RWPE2 (cell line): ENCODE measurements around the gene SMIM20.
"Not testable (repeated sequence)": the region's sequence is repeated elsewhere in the genome, so short reads cannot be mapped to it uniquely, and the experiment has no call there.

Experiments used
- ATAC-seq: fragments of 200-7000 bp; cut with Tn5 transposase; 3 replicates; pipeline ENCODE4 v1.9.1; 2021; ENCODE audit warnings: low read depth
- DNase-seq: peaks from one replicate; pipeline ENCODE4 v3.0.0-alpha.2; 2020; ENCODE audit warnings: low spot score
- H3K27ac ChIP-seq: fragments of 450-650 bp; 2 replicates; pipeline ENCODE4 v1.5.1; 2017; ENCODE audit warnings: mild to moderate bottlenecking; ENCODE audit not compliant: poor library complexity, severe bottlenecking
- H3K27me3 ChIP-seq: fragments of 250-450 bp; sonication (Bioruptor Pico); 2 replicates; pipeline ENCODE4 v1.5.1; 2021; ENCODE audit warnings: mild to moderate bottlenecking, moderate library complexity; ENCODE audit not compliant: insufficient read depth, poor library complexity, severe bottlenecking
- H3K36me3 ChIP-seq: fragments of 250-450 bp; sonication (Bioruptor Pico); 2 replicates; pipeline ENCODE4 v1.5.1; 2020; ENCODE audit warnings: low read depth, mild to moderate bottlenecking, moderate library complexity
- H3K4me1 ChIP-seq: fragments of 250-450 bp; sonication (Bioruptor Pico); 2 replicates; pipeline ENCODE4 v1.5.1; 2021; ENCODE audit warnings: mild to moderate bottlenecking, moderate library complexity; ENCODE audit not compliant: insufficient read depth, poor library complexity, severe bottlenecking
- H3K4me3 ChIP-seq: fragments of 250-450 bp; sonication (Bioruptor Pico); 2 replicates; pipeline ENCODE4 v1.5.1; 2021; ENCODE audit warnings: mild to moderate bottlenecking, moderate library complexity; ENCODE audit not compliant: severe bottlenecking
- H3K9me3 ChIP-seq: fragments of 250-450 bp; sonication (Bioruptor Pico); 2 replicates; pipeline ENCODE4 v1.5.1; 2021; ENCODE audit warnings: mild to moderate bottlenecking, moderate library complexity; ENCODE audit not compliant: severe bottlenecking
- CTCF ChIP-seq: fragments of 450-650 bp; IDR thresholded peaks from one replicate; pipeline ENCODE4 v1.5.1; 2017; ENCODE audit warnings: mild to moderate bottlenecking, moderate library complexity; ENCODE audit not compliant: poor library complexity, severe bottlenecking

The SMIM20 gene

GRCh38 chr4:25913851-25914669 is at the start of gene SMIM20:
Gene SMIM20 (plus strand): TSS chr4:25914220. CDS start chr4:25914314, 94 bp downstream.
- Histone ChIP-seq H3K27ac (peak within 1 kb of the TSS; percentile 69), H3K9me3 (no peaks in the 10 kb centered on the region), H3K36me3 (no peaks in the 10 kb centered on the region), H3K27me3 (no peaks in the 10 kb centered on the region), H3K4me1 (peaks cover 5% of the 10 kb centered on the region), H3K4me3 (peak within 1 kb of the TSS; percentile 52)
- peak; percentile 95 for ATAC-seq
- TF ChIP-seq CTCF = no peak
- peak; percentile 88 for DNase-seq

GRCh38 chr4:25865586-25865985 is 48.4 kb upstream of the SMIM20 start:
- no peaks in the 10 kb centered on the region for H3K9me3 ChIP-seq
- no peak for TF ChIP-seq CTCF
- no peaks in the 10 kb centered on the region for H3K27me3 ChIP-seq
- no peaks in the 10 kb centered on the region for H3K36me3 ChIP-seq
- ATAC-seq (peak; percentile 96), DNase-seq (peak; percentile 92)
- no peak overlapping the region for H3K4me3 ChIP-seq
- H3K27ac ChIP-seq = peak overlapping the region; percentile 27
- H3K4me1 ChIP-seq = peaks cover 19% of the 10 kb centered on the region

GRCh38 chr4:25866401-25866800 is 47.6 kb upstream of the SMIM20 start:
- not testable (repeated sequence) for ATAC-seq
- peaks cover 11% of the 10 kb centered on the region for H3K4me1 ChIP-seq

GRCh38 chr4:25867781-25868294 is 46.2 kb upstream of the SMIM20 start:
- H3K27me3 ChIP-seq = no peaks in the 10 kb centered on the region
- no peak for TF ChIP-seq CTCF
- H3K9me3 ChIP-seq = no peaks in the 10 kb centered on the region
- no peak for DNase-seq
- no peak overlapping the region for H3K27ac ChIP-seq
- peaks cover 11% of the 10 kb centered on the region for H3K4me1 ChIP-seq
- no peak overlapping the region for H3K4me3 ChIP-seq
- no peaks in the 10 kb centered on the region for H3K36me3 ChIP-seq
- no peak for ATAC-seq

More at GRCh38 chr4:25866401-25866800, 47.6 kb upstream of the SMIM20 start:
- H3K9me3 ChIP-seq, H3K27me3 ChIP-seq, H3K36me3 ChIP-seq, H3K4me3 ChIP-seq, H3K27ac ChIP-seq, DNase-seq: not testable (repeated sequence)

GRCh38 chr4:25870081-25870480 is 43.9 kb upstream of the SMIM20 start:
- ATAC-seq (no peak), DNase-seq (no peak)
- no peaks in the 10 kb centered on the region for H3K27me3 ChIP-seq
- no peak overlapping the region for H3K27ac ChIP-seq
- H3K4me1 ChIP-seq = peaks cover 9% of the 10 kb centered on the region
- H3K36me3 ChIP-seq = no peaks in the 10 kb centered on the region
- H3K4me3 ChIP-seq = no peak overlapping the region
- no peaks in the 10 kb centered on the region for H3K9me3 ChIP-seq
- no peak for TF ChIP-seq CTCF
